RWPE2 (cell line): ENCODE measurements around the gene RAB5A.
A peak's percentile ranks its signal among the peaks of the same experiment; 100 is the strongest.

Source experiments
- ATAC-seq: fragments of 200-7000 bp; cut with Tn5 transposase; 3 replicates; pipeline ENCODE4 v1.9.1; 2021; ENCODE audit warnings: low read depth
- DNase-seq: peaks from one replicate; pipeline ENCODE4 v3.0.0-alpha.2; 2020; ENCODE audit warnings: low spot score
- H3K27ac ChIP-seq: fragments of 450-650 bp; 2 replicates; pipeline ENCODE4 v1.5.1; 2017; ENCODE audit warnings: mild to moderate bottlenecking; ENCODE audit not compliant: poor library complexity, severe bottlenecking
- H3K27me3 ChIP-seq: fragments of 250-450 bp; sonication (Bioruptor Pico); 2 replicates; pipeline ENCODE4 v1.5.1; 2021; ENCODE audit warnings: mild to moderate bottlenecking, moderate library complexity; ENCODE audit not compliant: insufficient read depth, poor library complexity, severe bottlenecking
- H3K36me3 ChIP-seq: fragments of 250-450 bp; sonication (Bioruptor Pico); 2 replicates; pipeline ENCODE4 v1.5.1; 2020; ENCODE audit warnings: low read depth, mild to moderate bottlenecking, moderate library complexity
- H3K4me1 ChIP-seq: fragments of 250-450 bp; sonication (Bioruptor Pico); 2 replicates; pipeline ENCODE4 v1.5.1; 2021; ENCODE audit warnings: mild to moderate bottlenecking, moderate library complexity; ENCODE audit not compliant: insufficient read depth, poor library complexity, severe bottlenecking
- H3K4me3 ChIP-seq: fragments of 250-450 bp; sonication (Bioruptor Pico); 2 replicates; pipeline ENCODE4 v1.5.1; 2021; ENCODE audit warnings: mild to moderate bottlenecking, moderate library complexity; ENCODE audit not compliant: severe bottlenecking
- H3K9me3 ChIP-seq: fragments of 250-450 bp; sonication (Bioruptor Pico); 2 replicates; pipeline ENCODE4 v1.5.1; 2021; ENCODE audit warnings: mild to moderate bottlenecking, moderate library complexity; ENCODE audit not compliant: severe bottlenecking
- TF ChIP-seq, protein P1 (sequence below): fragments of 450-650 bp; IDR thresholded peaks from one replicate; pipeline ENCODE4 v1.5.1; 2017; ENCODE audit warnings: mild to moderate bottlenecking, moderate library complexity; ENCODE audit not compliant: poor library complexity, severe bottlenecking

RAB5A gene

DNA sequence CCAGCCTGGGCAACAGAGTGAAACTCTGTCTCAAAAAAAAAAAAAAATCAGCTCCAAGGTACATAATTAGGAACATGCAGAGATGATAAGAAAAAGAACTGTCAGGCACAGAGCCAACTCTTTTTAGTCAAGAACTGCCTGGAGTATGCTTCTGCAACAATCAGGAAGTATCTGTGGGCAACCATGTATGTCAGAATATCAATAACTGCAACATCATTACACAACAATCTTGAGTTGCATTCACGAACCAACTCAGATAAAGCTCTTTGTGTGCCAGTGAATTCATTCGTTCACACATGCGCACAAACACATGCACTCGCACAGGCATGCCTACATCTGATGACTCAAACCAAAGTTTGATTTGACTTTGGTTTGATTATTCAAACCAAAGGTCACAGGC lies 45.0 kb upstream of the RAB5A start:
- DNase-seq, result no peak
- no peak overlapping the region for H3K4me3 ChIP-seq

DNA sequence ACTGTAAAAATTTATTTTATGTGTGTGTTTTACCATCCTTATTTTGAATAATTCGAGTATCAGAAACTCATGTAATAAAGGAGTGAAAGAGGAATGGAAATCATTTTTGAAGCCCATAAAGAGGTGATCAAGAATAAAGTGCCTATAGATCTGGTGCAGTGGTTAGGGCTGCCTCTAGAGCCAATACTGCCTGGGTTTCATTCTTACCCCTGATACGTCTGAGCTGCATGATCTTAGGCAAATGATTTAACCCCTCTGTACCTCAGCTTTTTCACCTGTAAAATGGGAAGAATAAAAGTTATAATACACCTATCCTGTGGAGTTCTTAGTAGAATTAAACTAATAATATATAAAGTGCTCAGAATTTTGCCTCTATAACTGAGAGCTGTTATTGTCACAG lies 43.2 kb upstream of the RAB5A start:
- no peaks in the 10 kb centered on the region for H3K36me3 ChIP-seq
- H3K27me3 ChIP-seq, result no peaks in the 10 kb centered on the region
- DNase-seq, result no peak
- no peak overlapping the region for H3K4me3 ChIP-seq
- H3K4me1 ChIP-seq, result peaks cover 11% of the 10 kb centered on the region
- TF ChIP-seq, protein P1, sequence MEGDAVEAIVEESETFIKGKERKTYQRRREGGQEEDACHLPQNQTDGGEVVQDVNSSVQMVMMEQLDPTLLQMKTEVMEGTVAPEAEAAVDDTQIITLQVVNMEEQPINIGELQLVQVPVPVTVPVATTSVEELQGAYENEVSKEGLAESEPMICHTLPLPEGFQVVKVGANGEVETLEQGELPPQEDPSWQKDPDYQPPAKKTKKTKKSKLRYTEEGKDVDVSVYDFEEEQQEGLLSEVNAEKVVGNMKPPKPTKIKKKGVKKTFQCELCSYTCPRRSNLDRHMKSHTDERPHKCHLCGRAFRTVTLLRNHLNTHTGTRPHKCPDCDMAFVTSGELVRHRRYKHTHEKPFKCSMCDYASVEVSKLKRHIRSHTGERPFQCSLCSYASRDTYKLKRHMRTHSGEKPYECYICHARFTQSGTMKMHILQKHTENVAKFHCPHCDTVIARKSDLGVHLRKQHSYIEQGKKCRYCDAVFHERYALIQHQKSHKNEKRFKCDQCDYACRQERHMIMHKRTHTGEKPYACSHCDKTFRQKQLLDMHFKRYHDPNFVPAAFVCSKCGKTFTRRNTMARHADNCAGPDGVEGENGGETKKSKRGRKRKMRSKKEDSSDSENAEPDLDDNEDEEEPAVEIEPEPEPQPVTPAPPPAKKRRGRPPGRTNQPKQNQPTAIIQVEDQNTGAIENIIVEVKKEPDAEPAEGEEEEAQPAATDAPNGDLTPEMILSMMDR, result no peak
- H3K9me3 ChIP-seq, result no peaks in the 10 kb centered on the region
- ATAC-seq, result no peak
- H3K27ac ChIP-seq, result no peak overlapping the region

More for the DNA sequence above, 45.0 kb upstream of the RAB5A start:
- no peaks in the 10 kb centered on the region for H3K36me3 ChIP-seq
- TF ChIP-seq, protein P1, result no peak
- H3K9me3 ChIP-seq, result no peaks in the 10 kb centered on the region
- H3K4me1 ChIP-seq, result peaks cover 11% of the 10 kb centered on the region
- H3K27ac ChIP-seq, result peak overlapping the region; percentile 6
- ATAC-seq, result peak; percentile 92
- H3K27me3 ChIP-seq, result no peaks in the 10 kb centered on the region

DNA sequence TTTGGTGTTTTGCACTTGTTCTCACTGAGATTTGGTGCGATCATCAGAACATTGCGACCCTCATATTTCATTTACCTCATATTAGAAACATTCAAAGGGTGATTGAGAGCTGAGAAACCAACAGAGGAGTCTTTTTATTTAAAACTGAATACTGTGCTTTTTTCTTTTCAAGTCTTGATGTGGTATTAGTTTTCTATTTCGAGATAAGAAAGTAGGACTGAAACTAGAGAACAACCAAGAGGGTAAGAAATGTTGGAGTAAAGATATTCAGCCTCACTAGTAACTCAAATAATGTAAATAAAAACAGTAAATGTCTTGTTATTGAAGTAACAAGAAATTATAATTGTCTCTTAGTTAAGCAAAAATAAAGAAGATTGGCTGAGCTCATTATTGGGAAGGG lies 39.4 kb upstream of the RAB5A start:
- Histone ChIP-seq H3K27me3 (no peaks in the 10 kb centered on the region), H3K27ac (no peak overlapping the region), H3K36me3 (no peaks in the 10 kb centered on the region), H3K4me3 (no peak overlapping the region), H3K4me1 (no peaks in the 10 kb centered on the region), H3K9me3 (no peaks in the 10 kb centered on the region)
- TF ChIP-seq, protein P1, result no peak
- DNase-seq (no peak), ATAC-seq (no peak)

DNA sequence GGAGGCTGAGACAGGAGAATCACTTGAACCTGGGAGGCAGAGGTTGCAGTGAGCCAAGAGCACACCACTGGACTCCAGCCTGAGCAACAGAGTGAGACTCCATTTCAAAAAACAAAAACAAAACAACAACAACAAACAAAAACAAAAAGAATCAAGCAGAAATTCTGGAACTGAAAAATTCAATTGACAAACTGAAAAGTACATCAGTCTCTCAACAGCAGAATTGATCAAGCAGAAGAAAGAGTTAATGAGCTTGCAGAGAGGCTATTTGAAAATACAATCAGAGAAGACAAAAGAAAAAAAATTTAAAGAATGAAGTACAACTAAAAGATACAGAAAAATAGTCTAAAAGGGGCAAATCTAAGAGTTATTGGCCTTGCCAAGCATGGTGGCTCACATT lies 35.4 kb upstream of the RAB5A start:
- DNase-seq, result no peak
- no peaks in the 10 kb centered on the region for H3K4me1 ChIP-seq
- no peaks in the 10 kb centered on the region for H3K27me3 ChIP-seq
- peaks cover 8% of the 10 kb centered on the region for H3K9me3 ChIP-seq
- H3K27ac ChIP-seq, result no peak overlapping the region
- TF ChIP-seq, protein P1, result no peak
- ATAC-seq, result no peak
- no peak overlapping the region for H3K4me3 ChIP-seq
- H3K36me3 ChIP-seq, result no peaks in the 10 kb centered on the region

DNA sequence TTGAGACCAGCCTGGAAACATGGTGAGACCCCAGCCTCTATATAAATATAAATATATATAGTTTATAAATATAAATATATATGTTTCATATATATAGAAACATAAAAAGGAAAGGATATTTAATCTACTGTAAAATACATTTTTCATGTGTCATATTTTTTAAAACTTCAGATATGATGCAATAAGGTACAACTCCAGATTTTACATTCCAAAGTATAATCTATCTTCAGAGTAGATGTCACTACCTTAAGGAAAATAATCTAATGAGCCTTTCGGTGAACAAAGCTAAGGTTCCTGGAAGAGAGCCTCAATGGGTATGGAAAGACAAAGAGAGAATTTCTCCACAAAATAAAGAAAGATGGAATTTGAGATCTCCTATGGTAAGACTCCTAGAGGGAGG lies 29.7 kb upstream of the RAB5A start:
- TF ChIP-seq, protein P1, result no peak
- H3K27ac ChIP-seq, result no peak overlapping the region
- no peaks in the 10 kb centered on the region for H3K4me1 ChIP-seq
- peaks cover 8% of the 10 kb centered on the region for H3K9me3 ChIP-seq
- ATAC-seq (no peak), DNase-seq (no peak)
- no peaks in the 10 kb centered on the region for H3K27me3 ChIP-seq
- no peaks in the 10 kb centered on the region for H3K36me3 ChIP-seq
- no peak overlapping the region for H3K4me3 ChIP-seq
